Measurements from ENCODE around the gene CLK3. TPM values are rescaled to one million over a fixed set of nuclear protein-coding genes. Genes with fewer than 3 reads are reported as not detected.

CLK3 gene
- total and polyA plus RNA-seq, 10 of the 15 experiments (the other 5 are each of a cell fraction or from before 2014, with no cell fraction given), result 3.3 to 169 (median 66.2) TPM

- TF ChIP-seq REST (IDR thresholded peaks at IDR 0.05; ENCODE audit: low read depth, low read length) (no peak), TCF3 (IDR thresholded peaks at IDR 0.05; ENCODE audit: borderline replicate concordance, insufficient read depth, low read depth, low read length) (no peak), HDAC6 (IDR thresholded peaks at IDR 0.05; ENCODE audit: unreplicated experiment) (no peak), ZNF622 (IDR thresholded peaks at IDR 0.05) (no peak), EED (IDR thresholded peaks at IDR 0.05; ENCODE audit: low read depth) (no peak), MLLT1 (IDR thresholded peaks at IDR 0.05) (0 out of 2 replicates have a peak, but pooled peaks have one; percentile 33), IKZF2 (IDR thresholded peaks at IDR 0.05) (peak in 1 of 2 experiments; percentile 12; a peak in 1 of 4 replicates), TBL1XR1 (IDR thresholded peaks at IDR 0.05; ENCODE audit: low read depth, low read length) (no peak), E2F4 (IDR thresholded peaks at IDR 0.05; ENCODE audit: low read depth, low read length) (no peak), MXI1 (IDR thresholded peaks at IDR 0.05; ENCODE audit: low read depth, low read length) (peak; percentile 44; the same call in 1 of the 2 replicates), ZNF592 (IDR thresholded peaks at IDR 0.05) (peak; percentile 88), USF1 (IDR thresholded peaks at IDR 0.05; ENCODE audit: borderline replicate concordance, extremely low read length, insufficient read depth, low read depth, low read length) (no peak), SUPT20H (IDR thresholded peaks at IDR 0.05; ENCODE audit: borderline replicate concordance, control insufficient read depth, low read depth, low read length) (no peak)
- TF ChIP-seq, protein P1, sequence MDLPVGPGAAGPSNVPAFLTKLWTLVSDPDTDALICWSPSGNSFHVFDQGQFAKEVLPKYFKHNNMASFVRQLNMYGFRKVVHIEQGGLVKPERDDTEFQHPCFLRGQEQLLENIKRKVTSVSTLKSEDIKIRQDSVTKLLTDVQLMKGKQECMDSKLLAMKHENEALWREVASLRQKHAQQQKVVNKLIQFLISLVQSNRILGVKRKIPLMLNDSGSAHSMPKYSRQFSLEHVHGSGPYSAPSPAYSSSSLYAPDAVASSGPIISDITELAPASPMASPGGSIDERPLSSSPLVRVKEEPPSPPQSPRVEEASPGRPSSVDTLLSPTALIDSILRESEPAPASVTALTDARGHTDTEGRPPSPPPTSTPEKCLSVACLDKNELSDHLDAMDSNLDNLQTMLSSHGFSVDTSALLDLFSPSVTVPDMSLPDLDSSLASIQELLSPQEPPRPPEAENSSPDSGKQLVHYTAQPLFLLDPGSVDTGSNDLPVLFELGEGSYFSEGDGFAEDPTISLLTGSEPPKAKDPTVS (IDR thresholded peaks at IDR 0.05; ENCODE audit: low read depth, low read length), result no peak
Measured at GRCh38 chr15:74620636-74621545, 5.3 kb downstream of the CLK3 start (continued).
